GM19452 (cell line): Measurements from ENCODE around the gene VHLL.
"Not testable (repeated sequence)": the region's sequence is repeated elsewhere in the genome, so short reads cannot be mapped to it uniquely, and the experiment has no call there.

Experiments used
- ATAC-seq: cut with Tn5 transposase; IDR thresholded peaks from one replicate; pipeline ENCODE4 v1.9.1; 2021; ENCODE audit not compliant: unreplicated experiment

The VHLL gene

DNA sequence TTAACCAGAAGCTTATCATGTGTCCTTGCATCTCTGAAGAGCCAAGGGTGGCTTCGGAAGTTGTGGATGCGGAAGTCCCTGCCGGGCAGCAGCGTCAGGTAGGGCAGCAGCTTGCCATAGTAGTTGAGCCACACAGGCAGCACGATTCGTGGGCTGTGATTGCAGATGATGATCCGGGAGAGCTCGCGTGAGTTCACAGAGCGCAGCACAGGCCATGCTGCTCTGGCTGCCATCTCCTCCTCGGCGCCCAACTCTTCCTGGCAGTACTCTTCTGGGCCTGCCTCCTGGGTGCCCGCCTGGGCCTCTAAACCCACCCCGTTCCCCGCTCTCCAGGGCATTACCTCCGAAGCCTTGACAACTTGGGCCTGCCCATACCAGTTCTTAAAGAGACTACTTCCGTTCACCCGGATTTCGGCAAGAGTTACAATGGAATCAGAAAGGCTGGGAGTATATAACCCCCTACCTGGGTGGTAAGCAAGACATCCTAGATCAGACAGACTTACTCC, at the start of gene VHLL:
Gene VHLL, minus strand, starts transcription at position 456 of the 506 bp plus-strand sequence. Its CDS starts 118 bp downstream, at position 338.
- ATAC-seq, result no peak

DNA sequence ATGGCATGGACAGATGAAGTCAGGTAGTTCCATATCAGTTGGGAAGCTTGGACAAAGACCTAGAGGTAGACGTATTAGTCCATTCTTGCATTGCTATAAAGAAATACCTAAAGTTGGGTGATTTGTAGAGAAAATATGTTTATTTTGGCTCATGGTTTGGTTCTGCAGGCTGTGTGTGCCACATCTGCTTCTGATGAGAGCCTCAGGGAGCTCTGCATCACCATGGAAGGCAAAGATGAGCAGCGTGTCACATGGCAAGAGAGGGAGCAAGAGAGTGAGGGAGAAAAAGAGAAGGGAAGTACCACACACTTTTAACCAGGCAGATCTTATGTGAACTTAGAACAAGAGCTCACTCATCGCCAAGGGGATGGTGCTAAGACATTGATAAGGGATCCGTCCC, 48.2 kb upstream of the VHLL start:
- ATAC-seq, result no peak

DNA sequence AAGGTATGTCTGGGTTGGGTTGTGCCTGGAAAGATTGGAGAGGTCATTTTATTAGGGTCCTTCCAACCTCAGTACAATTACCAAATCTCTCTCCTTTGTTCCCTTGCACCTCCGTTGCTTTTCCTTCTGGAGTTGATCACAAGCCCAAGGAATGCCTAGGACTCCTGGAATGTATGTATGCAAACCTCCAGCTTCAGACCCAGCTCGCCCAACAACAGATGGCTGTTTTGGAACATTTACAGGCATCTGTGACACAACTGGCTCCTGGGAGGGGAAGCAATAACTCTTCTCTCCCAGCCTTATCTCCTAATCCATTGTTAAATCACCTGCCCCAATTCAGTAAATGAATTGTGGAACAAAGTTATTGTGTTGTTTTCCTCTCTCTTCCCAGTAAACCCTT, 47.5 kb upstream of the VHLL start:
- no peak for ATAC-seq

DNA sequence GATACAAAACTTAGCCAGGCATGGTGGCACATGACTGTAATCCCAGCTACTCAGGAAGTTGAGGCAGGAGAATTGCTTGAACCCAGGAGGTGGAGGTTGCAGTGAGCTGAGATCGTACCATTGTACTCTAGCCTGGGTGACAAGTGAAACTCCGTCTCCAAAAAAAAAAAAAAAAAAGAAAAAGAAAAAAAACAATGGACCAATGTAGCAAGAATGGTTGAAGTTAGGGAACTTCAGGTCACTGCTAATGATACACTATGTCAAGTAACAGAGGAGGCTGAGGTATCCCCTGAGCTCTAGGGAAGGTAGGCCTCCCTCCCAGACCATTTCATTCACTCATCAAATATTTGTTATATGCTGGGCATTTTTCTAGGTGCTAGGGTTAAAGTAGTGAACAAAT, 46.9 kb upstream of the VHLL start:
- not testable (repeated sequence) for ATAC-seq

DNA sequence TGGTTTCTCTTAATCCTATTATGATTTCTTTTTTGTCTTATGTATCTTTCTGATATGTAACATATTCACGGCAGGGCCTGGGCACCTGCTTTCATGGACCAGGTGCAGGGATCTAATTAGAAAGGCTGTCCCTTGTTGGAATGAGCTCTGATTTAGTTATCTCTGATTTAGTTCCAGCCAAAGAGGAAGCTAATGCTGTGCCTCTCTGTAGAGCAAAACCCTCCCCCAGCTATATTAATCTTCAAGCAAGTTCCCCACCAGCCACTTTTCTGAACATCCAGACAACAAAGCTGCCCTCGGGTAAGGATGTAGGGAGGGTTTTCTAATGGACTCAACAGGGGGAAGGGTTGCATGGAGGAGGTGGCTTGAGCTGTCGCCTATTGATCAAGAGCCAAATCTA, 45.3 kb upstream of the VHLL start:
- no peak for ATAC-seq

DNA sequence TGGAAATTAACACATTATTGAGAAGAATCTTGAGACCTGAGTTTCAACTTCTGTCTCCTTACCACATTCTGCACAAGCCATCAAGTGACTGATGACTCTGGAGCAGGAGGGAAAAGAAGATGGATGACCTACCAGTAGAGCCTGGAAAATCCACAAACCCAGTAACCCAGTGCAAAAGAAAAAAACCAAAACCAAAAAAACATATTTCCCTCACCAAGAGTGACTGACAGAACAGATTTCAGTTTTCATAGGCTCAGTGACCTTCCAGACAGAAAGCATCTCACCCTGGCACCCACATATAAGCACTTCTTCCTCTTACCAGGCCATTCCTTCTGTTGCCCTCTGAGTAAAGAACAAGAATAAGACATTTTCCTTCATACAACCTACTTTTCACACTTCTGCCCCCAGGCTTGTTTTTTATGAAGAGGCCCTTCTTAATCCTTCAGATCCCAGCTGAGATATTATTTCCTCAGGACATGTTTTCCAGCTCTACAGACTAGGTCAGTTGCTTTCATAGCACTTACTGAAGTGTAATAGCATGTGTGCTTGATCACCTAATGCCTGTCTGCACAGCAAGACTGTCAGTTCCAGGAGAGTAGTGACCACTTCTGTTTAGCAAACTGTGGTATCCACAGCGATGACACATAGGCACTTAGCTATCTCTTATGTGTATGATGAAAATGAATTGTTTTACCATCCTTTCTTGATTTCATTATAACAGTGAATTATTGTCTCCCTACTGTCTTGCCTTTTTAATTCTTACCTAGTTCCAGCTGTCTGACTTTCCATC, 43.3 kb upstream of the VHLL start:
- ATAC-seq, result no peak

DNA sequence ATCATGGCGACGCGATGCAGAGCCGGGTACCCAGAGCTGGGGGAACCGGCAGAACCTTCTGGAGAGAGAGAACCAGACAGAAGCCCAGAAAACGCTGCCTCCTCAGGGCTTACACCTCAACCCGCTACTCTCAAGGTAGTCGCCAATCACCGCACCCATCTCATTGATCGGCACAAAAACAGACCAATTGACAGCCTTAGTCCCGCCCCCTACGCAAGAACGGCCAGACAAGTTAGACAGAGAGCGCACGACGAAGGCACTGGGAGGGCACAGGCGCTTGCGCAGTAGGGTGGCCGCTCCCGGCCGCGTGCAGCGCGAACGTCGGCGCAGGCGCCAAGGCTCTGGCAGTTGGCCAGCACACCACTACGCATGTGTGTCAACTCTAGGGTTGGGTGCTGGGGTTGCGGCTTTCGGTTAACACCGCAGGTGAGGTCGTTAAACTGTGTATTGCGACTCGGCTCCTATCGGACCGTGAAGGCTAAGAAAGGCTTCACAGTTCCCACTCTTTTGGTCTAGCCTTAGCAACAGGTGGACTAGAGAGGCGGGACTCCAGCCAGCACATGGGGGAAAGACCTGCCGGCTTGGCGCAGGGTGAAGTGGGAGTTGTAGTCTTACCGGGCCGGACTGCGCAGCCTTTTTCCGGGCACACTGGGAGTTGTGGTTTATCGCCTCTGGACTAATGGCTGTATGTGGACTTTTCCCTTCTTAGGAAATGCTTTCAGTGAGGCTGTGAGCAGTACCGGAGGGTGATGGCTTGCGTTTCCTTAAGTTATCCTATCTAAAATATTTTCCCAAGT, 39.3 kb upstream of the VHLL start, which contains the start of the genes CCT3 and TSACC:
Gene CCT3, minus strand, starts transcription at position 113 of the 797 bp plus-strand sequence. Its CDS starts 108 bp downstream, at position 5.
Gene TSACC, plus strand, starts transcription at position 347 of the 797 bp plus-strand sequence. CDS start 1,232 bp downstream, outside the sequence.
- ATAC-seq, result peak; percentile 92

DNA sequence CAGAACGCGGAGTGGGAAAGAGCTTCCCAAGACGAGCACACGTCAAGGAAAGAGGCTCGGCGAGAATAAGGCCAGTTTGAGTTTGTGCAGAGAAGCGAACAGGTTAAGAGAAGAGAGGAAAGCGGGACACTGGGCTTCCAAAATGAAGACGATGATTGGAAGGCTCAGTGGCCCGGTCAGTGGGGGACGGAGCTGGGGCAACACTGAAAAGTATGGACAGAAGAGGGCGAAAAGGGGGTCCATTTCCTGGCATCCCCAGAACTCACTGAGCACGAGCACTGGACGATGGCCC, 38.7 kb upstream of the VHLL start:
- no peak for ATAC-seq

DNA sequence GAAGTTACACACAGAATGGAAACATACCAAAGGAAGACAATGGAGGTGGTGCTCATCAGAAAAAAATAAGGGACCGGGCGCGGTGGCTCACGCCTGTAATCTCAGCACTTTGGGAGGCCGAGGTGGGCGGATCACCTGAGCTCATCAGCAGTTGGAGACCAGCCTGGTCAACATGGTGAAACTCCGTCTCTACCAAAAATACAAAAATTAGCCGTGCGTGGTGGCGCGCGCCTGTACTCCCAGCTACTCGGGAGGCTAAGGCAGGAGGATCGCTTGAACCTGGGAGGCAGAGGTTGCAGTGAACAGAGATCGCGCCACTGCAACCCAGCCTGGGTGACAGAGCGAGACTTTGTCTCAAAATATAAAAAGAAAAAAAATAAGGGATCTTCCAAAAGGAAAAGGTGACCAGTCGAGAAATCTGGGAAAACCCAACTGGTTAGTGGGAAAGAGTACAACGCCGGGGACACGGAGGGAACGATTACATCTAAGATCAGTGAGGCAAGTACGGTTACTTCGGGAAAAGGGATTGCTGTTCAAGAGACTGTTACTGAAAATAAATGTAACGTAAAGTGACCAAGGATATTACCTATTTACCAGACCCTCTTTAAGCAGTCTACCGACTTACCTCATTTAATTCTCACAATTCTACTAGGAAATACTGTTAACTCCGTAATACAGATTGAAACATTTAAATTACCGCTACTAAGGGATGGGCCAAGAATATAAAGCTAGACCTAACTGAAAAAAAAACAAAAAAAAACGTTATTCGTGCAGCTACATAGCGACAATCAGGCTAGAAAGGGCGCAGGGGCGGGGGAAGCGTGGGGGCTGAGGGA, 38.2 kb upstream of the VHLL start:
- no peak for ATAC-seq

DNA sequence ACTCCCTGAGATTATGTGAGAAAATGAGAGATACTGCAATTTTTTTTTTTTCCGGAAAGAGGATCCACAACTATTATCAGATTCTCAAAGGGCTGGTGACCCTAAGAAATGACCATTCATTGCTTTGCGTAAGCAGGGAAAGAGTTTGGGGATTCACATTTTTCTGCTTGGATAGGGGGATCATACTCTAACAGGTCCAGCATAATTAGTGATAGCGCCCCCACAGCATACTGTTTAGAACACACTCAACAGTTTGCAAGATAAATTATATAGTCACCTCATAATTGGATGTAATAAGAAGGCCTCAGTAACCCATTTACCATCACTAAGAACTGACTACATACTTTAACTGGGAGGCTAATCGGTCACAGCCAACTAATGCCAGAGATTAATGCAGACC, 37.1 kb upstream of the VHLL start:
- no peak for ATAC-seq

DNA sequence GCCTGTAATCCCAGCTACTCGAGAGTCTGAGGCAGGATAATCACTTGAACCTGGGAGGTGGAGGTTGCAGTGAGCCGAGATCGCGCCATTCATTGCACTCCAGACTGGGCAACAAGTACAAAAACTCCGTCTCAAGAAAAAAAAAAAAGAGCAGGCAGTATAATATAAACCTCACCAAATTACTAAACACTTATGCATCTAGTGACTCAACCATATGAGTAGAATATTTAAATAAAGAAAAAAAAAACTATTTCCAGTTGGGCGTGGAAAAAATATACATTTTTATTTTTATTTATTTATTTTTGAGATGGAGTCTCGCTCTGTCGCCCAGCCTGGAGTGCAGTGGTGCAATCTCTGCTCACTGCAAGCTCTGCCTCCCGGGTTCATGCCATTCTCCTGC, 24.1 kb upstream of the VHLL start:
- ATAC-seq, result not testable (repeated sequence)

DNA sequence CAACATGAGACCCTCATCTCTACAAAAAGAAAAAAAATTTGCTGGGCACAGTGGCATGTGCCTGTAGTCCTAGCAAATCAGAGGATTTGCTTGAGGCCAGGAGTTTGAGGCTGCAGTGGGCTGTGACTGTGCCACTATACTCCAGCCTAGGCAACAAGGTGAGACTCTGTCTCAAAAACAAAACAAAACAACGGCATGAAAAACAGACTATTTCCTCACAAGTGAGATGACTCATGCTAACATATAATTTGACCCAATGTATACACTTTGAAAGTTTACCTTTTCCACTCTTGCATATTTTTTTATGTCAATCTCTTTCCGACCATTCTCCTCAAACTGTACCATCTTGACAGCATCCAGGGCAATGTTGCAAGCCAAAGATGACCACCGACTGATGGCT, 21.5 kb upstream of the VHLL start:
- no peak for ATAC-seq

DNA sequence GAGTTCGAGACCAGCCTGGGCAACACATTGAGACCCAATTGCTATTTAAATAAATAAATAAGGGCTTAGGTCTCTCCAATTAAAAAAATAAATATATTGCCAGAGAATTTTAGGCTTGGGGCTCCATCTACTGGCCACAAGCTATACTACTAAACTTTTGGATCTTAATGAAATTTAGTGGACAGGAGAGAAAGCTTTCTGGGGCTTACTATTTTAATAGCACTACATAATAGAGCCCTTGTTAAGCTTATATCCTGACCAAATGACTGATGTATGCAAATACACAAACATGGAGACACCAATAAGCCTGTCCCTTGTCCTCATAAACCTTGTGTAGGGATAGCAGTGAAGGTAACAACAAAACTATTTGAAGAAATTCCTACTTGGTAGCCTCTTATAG, 20.6 kb upstream of the VHLL start:
- ATAC-seq, result no peak

DNA sequence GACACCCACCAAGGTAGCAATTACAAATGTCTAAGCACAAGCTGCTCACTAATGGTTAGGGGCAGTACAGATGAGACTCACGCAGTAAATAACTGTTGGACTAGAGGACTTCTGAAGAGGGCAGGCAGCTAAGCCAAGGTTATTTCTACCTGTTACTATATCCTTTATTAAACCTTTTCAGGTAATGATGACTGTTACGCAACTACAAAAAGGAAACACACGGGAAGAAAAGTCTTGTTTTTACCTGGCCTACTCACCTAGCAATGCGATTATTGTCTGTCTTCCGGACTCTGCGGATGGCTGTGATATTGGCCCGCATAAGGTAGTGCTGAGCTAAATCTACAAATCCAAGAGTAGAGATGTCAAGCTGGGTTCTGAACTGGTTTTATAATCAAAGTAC, 17.8 kb upstream of the VHLL start:
- ATAC-seq, result no peak

DNA sequence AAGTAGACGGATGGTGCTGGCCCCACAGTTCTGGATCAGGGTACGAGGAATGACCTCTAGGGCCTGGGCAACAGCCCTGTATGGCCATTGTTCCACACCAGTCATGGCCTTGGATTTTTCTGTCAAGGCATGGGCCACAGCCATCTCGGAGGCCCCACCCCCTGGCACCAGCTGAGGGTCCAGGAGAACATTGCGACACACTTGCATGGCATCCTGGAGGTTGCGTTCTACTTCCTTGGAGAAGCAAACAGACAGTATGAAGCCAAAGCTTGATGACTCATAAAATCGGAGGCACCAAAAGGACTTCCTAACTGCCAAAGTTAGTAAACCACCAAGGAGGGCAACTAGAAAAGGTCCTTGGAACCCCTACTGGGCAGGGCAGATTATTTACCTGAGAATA, 11.9 kb upstream of the VHLL start:
- no peak for ATAC-seq

DNA sequence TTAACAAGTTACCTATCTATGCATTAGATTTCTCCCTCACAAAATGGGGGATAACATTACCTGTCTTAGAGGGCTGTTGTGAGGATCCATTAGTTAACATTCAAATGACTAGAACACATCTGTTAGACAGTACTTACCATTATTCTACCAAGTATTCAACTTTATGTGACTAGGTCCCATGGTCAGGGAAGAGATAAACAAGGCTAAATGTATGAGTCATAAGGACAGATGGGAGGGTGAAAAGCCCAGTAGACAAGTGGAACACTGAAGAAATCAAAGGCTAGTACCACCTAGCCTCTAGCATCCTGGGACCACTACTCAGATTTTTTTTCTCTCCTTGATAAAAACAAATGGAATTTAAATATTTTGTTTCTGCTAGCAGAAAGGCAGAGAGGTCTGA, 9.0 kb upstream of the VHLL start:
- ATAC-seq, result no peak

DNA sequence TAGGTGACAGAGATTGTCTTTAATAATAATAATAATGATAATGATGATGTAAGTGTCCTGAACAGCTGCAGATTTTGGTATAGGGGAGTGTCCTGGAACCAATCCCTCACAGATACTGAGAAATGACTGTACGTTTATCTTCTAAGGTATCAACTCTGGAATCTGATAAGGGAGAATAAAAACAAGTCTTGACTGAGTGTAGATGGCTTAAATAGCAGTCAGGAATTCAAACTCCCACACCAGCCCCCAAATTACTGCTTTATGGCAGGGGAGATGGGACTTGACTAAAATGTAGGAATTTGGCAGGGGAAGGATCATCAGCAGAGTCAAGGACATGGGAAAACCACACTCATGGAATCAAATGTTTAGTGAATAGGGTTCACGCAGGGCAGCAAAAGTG, 6.1 kb upstream of the VHLL start:
- no peak for ATAC-seq

DNA sequence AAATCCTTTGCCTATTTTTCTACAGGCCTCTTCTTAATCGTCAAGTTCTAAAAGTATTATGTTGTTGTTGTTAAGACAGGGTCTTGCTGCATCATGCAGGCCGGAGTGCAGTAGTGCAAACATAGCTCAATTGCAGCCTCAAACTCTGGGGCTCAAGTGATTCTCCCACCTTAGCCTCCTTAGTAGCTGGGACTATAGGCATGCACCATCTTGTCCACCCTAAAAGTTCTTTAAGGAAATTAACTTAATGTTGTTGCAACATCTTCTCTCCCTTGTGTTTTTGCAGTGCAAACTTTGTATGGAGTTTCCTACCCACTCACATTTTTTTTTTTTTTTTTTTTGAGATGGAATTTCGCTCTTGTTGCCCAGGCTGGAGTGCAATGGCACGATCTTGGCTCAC, 4.1 kb upstream of the VHLL start:
- no peak for ATAC-seq

DNA sequence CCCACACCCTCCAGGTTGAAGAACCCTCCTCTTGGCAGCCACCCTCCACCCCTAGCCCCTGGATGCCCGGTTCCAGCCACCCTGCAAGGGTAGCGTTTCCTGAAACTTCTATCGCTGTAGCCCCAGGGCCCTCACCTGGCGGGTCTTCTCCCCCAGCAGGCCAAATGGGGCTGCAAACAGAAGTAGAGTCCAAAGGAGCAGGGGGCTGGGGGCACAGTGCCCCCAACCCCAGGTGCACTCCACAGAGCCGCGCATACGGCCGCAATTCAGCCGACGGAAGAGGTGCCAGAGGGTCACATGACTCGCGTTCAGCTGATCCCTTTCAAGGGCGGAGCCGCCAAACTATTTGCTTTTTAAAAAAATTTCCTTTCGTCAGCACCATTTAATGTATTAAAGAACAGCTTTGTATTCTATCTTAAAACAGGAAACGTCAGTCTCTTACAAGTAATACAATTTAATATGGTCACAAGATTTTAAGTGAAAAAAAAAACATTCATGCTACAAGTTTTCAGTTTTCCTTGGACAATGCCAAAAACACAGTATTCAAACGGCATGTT, 3.6 kb downstream of the VHLL start, which contains the start of gene GLMP:
Gene GLMP, minus strand, starts transcription at position 289 of the 557 bp plus-strand sequence. Its CDS starts 34 bp downstream, at position 255.
- ATAC-seq, result no peak

DNA sequence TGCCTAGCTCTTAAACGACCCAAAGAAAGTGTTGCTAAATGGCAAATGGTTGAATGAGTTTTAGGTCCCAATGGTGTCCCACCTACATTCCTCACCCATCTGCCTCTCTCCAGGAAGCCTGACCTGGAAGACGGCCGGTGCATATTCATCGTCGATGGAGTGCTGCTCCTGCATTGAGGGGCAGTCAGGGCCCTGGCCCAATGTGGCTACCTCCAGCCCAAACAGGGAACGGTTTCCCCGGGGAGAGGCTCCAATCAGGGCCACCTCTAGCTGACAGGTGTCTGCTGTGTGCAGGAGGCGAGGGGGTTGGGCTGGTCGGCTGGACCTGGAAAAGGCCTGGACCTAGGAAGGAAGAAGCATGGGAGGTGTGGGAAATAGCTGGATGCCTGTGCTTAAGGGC, 5.2 kb downstream of the VHLL start:
- ATAC-seq, result no peak

DNA sequence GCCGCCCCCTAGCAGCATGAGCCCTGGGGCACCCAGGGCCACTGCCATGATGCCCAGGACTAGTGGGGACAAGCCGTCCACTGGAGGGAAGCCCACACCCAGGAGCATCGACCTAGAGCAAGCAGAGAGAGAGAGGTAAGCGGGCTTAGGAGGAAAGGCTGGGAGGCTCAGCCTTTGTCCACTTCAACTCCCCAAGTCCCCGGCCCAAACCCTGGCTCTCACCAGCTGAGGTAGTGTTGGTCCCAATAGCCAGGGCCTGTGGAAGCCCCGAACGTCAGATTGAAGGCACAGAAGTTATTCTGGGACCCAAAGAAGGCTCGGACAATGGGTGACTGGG, 6.0 kb downstream of the VHLL start:
- ATAC-seq, result no peak
